ENCODE results near the gene SSNA1.

GRCh38 chr9:137232510-137232909 lies 44.0 kb downstream of the SSNA1 start:
- no peak for TF ChIP-seq CTCF (IDR thresholded peaks at IDR 0.05)
- no peak for TF ChIP-seq POLR2A (IDR thresholded peaks at IDR 0.05)
- no peak for TF ChIP-seq POLR2AphosphoS5 (IDR thresholded peaks at IDR 0.05)

All from breast epithelium (tissue), 3 donors.